HCT116 (cell line): ENCODE results near the gene RAVER2.

Source experiments
- ATF3 ChIP-seq: IDR thresholded peaks from 2 replicates; pipeline ENCODE4 v1.6.1; 2012
- CTCF ChIP-seq, 3 experiments: fragments of 200-600 bp in 1 of 3; sonication (generic) in 1 of 3; IDR thresholded peaks in 2 of 3; conservative IDR thresholded peaks in 1 of 3; 2 replicates each; pipeline ENCODE4 v1.5.1; 2012 to 2017; ENCODE audit warnings: low read depth in 2 of 3, low read length in 2 of 3, antibody characterized with exemption in 1 of 3, borderline replicate concordance in 1 of 3, control low read depth in 1 of 3, mild to moderate bottlenecking in 1 of 3, mixed read lengths in 1 of 3, mixed run types in 1 of 3, moderate library complexity in 1 of 3; ENCODE audit not compliant: insufficient read depth in 1 of 3
- EZH2phosphoT487 ChIP-seq: fragments of 200-600 bp; IDR thresholded peaks from 2 replicates; pipeline ENCODE4 v1.6.1; 2018; ENCODE audit warnings: antibody characterized with exemption, borderline replicate concordance
- JUND ChIP-seq: IDR thresholded peaks from 2 replicates; pipeline ENCODE4 v1.6.1; 2012
- MAX ChIP-seq: IDR thresholded peaks from 2 replicates; pipeline ENCODE4 v1.6.1; 2012
- POLR2A ChIP-seq: IDR thresholded peaks from 2 replicates; pipeline ENCODE4 v1.7.0; 2011; ENCODE audit warnings: borderline replicate concordance; ENCODE audit not compliant: insufficient read depth, insufficient read length; ENCODE audit errors: extremely low read depth
- POLR2AphosphoS5 ChIP-seq: IDR thresholded peaks from 2 replicates; pipeline ENCODE4 v1.6.1; 2011; ENCODE audit warnings: mild to moderate bottlenecking, low read depth, low read length, moderate library complexity
- REST ChIP-seq: IDR thresholded peaks from 2 replicates; pipeline ENCODE4 v1.6.1; 2012; ENCODE audit warnings: low read depth
- ZNF274 ChIP-seq: fragments of 200-500 bp; sonication (Bioruptor generic); IDR thresholded peaks from 2 replicates; pipeline ENCODE4 v1.6.1; 2014; ENCODE audit warnings: mild to moderate bottlenecking, low read depth, low read length, inconsistent platforms

GRCh38 chr1:64834734-64835133 is 89.9 kb downstream of the RAVER2 start:
- TF ChIP-seq CTCF (IDR thresholded peaks at IDR 0.05 in 2 of 3, conservative IDR thresholded peaks at IDR 0.05 in 1 of 3; ENCODE audit: borderline replicate concordance in 1 of 3, insufficient read depth in 1 of 3, low read depth in 2 of 3, low read length in 2 of 3) (no peak), EZH2phosphoT487 (no peak), JUND (no peak), POLR2AphosphoS5 (no peak), POLR2A (no peak), REST (no peak), ZNF274 (no peak), MAX (no peak), ATF3 (no peak)
